Fibroblast of skin of right quadriceps (primary cell): ENCODE results near the gene PDCD1.
"Not testable (repeated sequence)": the region's sequence is repeated elsewhere in the genome, so short reads cannot be mapped to it uniquely, and the experiment has no call there.

Experiments
- DNase-seq: peaks from one replicate; pipeline ENCODE4 v3.0.0-alpha.2; 2013

Gene PDCD1

DNA sequence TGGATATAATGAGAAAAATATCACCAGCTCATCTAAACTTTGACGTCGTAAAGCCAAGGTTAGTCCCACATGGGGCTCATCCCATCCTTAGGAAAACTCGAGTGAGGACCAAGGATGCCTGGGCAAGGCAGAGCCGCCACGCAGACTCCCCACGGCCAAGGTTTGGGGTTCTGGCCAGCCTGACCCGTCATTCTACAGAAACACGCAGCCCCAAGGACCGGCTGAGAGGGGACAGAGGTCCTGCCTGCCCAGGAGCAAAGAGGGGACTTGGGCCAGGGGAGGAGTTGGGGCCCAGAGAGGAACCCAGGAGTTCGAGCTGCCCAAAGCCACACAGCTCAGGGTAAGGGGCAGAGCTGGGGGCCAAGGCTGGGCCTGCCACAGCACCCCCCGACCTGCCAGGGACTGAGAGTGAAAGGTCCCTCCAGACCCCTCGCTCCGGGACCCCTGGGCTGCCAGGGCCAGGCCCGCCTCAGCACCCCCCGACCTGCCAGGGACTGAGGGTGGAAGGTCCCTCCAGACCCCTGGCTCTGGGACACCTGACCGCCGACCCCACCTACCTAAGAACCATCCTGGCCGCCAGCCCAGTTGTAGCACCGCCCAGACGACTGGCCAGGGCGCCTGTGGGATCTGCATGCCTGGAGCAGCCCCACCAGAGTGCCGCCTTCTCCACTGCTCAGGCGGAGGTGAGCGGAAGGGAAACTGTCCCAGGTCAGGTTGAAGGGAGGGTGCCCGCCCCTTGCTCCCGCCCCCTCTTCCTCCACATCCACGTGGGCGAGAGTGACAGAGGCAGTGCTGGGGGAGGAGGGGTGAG, at the start of gene PDCD1:
PDCD1 (minus strand) TSS at position 689 of the 811 bp plus-strand sequence; CDS start at position 633, 56 bp downstream.
- DNase-seq: no peak

DNA sequence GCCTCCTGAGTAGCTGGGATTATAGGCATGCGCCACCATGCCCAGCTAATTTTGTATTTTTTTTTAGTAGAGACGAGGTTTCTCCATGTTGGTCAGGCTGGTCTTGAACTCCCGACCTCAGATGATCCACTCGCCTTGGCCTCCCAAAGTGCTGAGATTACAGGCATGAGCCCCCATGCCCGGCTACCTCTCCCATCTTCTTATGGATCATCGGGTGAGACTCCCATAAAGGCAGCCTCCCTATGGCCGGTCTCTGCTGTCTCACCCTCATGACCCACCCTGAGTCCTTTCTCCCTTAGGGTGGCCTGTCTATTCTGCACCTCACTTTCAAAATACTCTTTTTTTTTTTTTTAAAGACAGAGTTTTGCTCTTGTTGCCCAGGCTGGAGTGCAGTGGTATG, 49.1 kb upstream of the PDCD1 start:
- DNase-seq: not testable (repeated sequence)

GRCh38 chr2:241906826-241907570, 48.3 kb upstream of the PDCD1 start:
- no peak for DNase-seq

DNA sequence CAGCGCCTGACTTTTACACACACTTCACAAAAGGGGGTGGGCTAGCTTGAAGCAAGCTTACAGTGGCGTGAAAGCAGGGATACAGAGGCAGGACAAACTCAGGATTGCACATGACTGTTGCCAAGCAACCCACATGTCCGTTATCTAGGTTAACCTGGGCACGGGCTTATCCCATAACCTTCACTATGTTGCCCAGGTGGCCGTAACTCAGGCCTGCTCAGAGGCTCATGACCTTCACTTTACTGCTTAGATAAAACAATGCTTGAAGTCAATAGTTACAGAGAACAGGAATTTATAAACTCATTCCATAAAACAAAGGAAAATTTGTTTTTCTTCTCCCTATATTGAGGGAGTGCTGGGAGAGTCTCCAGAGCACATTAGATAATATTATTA, 47.7 kb upstream of the PDCD1 start:
- not testable (repeated sequence) for DNase-seq

DNA sequence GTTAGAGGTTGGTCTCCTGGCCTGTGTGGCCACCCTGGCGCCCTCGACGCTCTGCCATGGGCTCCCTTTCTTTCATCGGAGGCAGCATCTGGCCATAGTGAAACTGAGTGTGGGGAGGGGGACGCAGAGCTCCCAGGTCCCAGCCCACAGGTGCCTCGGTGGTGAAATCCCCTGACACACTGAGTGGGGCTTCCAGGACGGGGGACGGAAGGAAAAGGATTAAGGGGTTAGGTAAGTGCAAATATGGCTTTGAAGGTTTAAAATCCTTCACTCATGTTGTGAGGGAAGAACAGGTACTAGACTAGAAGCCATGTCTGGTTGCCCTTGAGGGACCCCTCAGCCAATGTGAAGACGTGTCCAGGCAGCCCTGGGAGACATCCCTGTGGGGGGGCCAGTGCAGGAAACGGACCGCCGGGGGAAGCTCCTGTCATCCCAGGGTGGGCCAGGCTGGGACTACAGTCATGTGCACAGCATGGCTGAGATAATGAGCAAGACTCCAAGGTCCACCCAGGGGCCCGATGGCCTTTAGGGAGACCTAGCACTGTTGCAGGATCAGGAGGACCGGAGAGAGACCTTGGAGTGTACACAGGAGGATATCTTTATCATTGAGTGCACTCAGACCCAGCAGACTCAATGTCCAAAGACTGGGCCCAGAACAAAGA, 47.2 kb upstream of the PDCD1 start:
- DNase-seq: no peak

DNA sequence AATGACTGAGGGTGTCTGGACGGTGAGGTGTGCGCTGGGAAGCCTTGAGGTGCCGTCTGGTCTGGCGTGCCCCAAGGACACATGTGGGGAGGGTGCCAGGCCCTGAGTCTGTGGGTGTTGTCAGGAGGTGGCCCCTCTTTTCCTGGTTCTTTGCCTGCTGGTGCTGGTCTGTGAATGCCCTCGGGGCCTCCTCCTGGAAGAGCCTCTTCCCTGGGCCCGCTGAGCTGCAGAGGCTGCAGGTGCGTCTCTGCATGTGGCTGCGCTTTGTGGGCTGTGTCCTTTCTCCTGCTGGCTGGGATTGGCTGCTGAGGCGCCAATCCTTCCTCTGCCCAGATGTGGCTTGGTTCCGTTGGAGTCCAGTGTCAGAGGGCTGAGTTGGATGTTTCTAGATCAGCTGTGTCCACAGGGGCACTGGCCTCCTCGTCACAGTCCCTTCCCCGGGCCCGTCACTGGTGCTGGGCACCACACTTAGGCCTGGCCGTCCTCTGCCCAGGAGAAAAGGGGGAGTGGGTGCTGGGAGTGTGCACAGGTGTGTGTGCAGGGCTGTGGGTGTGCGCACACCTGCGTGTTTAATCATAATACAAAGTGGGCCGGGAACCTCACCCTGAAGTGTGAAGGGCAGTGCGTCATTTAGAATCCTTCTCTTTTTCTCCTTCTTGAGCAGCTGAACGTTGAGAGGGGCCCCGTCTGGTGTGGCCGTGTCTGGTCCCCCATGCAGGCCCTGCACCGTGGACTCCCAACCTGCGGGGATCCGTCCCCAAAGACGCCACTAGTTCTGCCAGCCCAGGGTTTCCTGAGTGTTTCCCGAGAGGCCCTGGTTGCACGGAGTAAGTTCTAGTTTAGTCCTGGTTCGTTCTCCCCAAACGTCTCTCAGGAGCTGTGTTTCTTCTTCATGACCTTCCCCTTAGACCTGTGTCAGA, 46.4 kb upstream of the PDCD1 start:
- no peak for DNase-seq

DNA sequence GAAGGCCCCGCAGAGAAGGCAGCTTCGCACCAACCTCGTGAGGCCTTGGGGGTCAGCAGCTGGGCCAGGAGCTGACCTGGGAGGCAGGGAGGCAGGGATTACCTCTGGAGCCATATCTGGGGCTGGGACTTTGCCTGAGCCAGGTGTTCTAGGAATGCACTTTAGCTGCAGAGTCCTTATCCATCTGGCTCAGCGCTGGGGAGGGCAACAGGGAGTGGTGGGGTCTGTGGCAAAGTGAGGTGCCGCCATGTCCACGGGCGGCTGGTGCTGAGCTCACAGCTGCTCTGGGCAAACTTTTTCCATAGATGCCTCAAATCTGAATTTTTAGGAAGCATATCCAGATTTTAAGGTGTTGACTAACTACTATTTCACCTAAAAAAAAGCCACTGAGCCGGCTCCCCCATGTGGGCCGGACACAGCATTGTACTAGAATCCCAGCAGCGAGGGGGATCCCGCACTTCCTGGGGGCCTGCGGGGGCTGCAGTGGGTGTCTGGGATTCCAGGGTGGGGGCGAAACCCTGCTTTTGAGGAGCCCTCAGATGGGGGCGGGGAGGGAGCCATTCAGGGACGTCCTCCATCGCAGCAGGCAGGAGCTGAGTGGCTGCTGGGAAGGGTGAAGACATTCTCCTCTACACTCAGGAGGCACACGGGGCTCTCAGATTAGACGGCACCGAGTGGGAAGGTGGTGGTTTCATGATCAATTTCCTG, 45.5 kb upstream of the PDCD1 start:
- DNase-seq: no peak

DNA sequence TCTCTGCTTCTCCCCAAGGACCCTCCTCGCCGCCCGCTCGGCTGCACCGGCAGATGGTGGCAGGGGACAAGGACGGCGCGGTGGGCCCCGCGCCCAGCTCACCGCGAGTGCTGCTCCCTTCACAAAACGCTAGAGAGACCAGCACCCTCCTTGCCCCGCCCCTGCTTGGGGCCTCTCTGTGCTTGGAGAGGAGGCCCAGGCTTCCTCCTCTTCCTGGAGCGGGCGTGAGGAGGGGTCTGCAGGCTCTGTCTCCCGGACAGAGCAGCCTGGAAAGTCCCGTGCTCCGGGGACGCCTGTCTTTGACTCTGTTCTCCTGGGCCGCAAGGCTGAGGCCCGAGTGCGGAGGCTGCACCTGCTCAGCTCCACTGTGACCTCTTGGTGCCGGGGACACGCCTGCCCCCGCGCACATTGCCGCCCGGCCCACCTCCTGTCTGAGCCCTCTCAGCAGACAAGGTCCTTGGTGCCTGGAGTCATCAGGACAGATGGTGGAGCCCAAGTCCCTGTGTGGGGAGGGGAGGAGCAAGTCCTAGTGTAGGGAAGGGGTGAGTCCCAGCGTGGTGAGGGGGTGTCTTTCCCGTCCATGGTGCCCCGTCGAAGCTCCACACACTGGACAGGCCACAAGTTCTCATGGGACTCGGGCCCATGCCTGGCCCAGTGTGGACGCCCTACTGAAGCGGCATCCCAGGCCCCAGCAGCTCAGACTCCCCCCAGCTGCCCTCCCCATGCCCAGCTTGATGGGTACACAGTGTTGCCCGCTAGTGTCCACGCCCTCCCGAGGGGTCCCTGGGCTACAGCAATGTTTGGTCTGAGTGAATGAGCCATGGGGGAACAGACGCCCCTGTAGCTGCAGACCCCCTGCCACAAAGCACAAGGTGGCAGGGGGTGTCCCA, 44.7 kb upstream of the PDCD1 start:
- DNase-seq: no peak

GRCh38 chr2:241902357-241902991, 43.8 kb upstream of the PDCD1 start:
- DNase-seq: no peak

DNA sequence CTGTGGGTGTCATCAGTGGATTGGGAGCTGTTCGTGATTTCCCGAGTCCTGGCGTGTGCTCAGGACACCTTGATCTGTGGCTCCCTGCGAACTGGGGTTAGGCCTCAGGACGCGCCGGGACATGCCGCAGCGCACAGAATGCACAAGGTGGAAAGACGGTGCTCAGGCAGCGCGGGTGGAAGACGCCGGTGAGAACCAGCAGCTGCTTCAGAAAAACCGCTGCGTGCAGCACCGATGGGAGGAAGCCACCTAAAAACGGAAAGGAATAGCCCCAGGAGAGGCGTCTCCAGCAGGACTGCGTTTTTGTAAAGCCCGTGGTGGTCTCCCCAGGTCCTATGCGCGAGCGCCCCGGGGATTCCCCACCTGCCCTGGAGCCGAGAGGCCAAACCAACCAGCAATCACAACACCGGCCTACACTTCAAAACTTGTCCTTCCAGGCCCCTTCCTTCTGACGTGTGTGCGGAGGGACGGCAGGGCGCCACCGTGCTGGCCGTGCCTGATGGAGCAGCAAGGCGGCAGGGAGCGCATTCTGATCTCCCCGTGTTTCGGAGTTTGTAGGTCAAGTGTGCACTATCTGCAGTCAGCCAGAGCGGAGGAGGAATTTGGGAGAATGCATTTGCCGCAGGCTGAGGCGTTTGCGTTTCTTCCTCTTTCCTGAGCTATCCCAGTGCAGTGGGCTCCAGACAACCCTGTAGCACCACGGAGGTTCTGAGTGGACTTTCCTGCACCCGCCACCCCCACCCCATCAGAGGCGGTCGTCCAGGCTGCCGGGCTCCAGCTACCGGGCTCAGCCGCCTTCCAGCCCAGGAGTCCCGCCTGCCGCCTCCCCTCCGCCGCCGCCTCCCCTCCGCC, 43.0 kb upstream of the PDCD1 start:
- DNase-seq: no peak

- DNase-seq: no peak
Observed at GRCh38 chr2:241901018-241901380, 42.3 kb upstream of the PDCD1 start.

DNA sequence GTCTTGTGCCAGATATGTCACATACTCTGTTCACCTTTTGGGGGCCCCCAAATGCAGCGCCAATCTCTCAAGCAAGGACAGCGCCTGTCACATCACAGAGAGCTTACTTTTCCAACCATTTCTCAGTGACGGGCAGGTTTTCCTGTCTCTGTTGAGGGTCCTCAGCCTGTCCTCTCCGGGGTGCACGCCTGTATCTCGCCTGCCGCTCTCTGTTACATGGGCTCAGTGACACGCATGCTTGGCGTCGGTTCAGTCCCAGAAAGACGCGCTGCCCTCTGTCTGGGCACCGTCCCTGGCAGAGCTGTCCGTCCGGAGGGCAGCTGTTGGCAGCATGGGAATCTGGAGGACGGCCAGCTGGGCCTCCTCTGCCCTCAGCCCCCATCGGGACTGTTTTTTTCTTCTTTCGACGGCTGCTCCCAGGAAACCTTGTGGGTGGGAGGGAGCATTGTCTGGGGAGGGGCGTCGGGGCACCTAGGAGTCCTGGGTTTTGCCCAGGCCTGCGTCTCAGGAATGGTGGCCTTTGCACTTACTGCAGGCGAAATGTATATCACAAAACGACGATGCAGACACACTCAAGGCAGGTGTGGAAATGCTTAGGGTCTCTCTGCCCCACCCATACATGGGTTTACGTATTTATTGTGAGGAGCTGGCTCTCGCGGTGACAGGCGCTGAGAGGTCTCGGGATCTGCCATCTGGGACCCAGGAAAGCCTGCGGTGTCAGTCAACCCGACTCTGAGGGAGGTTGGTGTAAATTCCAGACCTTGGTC, 41.7 kb upstream of the PDCD1 start:
- DNase-seq: no peak

GRCh38 chr2:241898463-241899270, 40.0 kb upstream of the PDCD1 start:
- DNase-seq: no peak

- no peak for DNase-seq
Observed at GRCh38 chr2:241897231-241897916, 38.7 kb upstream of the PDCD1 start.

DNA sequence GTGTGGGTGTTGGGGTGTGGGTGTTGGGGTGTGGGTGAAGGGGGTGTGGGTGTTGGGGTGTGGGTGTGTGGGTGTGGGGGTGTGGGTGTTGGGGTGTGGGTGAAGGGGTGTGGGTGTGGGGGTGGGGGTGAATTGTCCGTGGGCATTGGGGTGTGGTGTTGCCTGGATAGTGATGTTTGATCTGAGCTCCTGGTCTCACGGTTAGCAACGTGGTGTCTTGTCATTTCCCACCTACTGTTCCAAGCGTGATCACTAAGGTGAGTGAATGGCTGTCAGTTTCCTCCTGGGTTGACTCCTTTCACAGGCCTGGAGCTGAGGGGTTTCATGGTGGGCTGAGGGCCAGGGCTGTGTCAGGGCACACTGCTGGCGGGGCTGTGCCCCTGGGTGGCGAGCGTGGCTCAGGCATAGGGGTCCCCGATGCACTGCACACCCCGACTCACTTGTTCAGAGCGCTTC, 38.1 kb upstream of the PDCD1 start:
- DNase-seq: no peak

DNA sequence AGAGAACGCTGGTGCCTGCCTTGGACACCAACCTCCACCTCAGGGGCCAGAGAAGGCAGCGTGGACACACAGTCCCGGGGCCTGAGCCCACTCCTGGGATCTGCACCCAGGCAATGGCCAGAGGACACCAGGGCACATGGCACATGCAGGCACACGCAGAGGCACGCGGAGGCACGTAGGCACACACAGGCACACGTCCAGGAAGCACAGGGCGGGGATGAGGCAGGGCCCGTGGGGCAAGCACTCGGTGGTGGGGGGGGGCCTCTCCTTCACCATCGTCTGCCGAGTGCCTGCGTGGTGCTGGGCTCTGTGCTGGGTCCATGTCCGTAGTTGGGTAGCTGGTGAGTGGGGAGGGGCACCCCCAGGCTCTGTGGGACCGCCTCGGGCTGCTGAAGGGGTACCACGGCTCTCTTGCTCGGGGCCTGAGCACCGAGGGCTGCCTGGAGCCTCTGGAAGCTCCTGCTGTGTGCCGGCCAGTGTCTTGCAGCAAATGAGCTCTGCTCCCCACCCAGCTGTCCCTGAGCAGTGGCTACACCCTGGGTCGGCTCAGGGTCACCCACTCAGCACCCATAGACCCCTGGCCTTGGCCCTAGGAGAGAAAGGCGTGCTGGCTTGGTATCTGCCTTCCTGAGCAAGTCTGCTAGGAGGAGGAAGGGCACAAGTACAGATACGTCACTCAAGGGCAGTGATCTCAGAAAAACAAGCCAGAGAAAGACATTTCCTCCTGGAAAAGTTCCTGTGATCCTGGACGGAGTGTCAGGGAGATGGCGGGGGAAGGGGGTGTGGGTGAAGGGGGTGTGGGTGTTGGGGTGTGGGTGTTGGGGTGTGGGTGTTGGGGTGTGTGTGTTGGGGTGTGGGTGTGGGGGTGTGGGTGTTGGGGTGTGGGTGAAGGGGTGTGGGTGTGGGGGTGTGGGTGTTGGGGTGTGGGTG, 37.3 kb upstream of the PDCD1 start:
- no peak for DNase-seq
